Measurements from ENCODE around the gene WDFY2. TPM values are rescaled to one million over a fixed set of nuclear protein-coding genes. Genes with fewer than 3 reads are reported as not detected.

WDFY2 gene
- total RNA-seq, 4 donors from 2014 or later = 12.9 to 23.2 (median 17.1) TPM

GRCh38 chr13:51742611-51743010, 158.3 kb downstream of the WDFY2 start:
- H3K36me3 ChIP-seq = peaks cover 0 to 40% (median 0%) of the 10 kb centered on the region in 3 donors
- H3K27me3 ChIP-seq = no peaks in the 10 kb centered on the region
- WGBS, 2 donors = 89 to 94% methylated on average over 2 of the region's 2 CpGs
- H3K9me3 ChIP-seq = peaks cover 0 to 4% (median 0%) of the 10 kb centered on the region in 4 donors
- no peak overlapping the region for H3K4me3 ChIP-seq
- no peak for TF ChIP-seq CTCF (IDR thresholded peaks at IDR 0.05)
- TF ChIP-seq POLR2A (IDR thresholded peaks at IDR 0.05) = no peak
- TF ChIP-seq EP300 (IDR thresholded peaks at IDR 0.05) = no peak
- H3K27ac ChIP-seq = no peak overlapping the region
- peaks cover 0 to 32% (median 4%) of the 10 kb centered on the region in 4 donors for H3K4me1 ChIP-seq
- no peak for DNase-seq (ENCODE audit: low spot score in 2 of 2)

- Histone ChIP-seq H3K27ac (no peak overlapping the region), H3K9me3 (peaks cover 0 to 15% (median 0%) of the 10 kb centered on the region in 4 donors), H3K27me3 (no peaks in the 10 kb centered on the region), H3K36me3 (peaks cover 0 to 41% (median 0%) of the 10 kb centered on the region in 3 donors), H3K4me1 (peaks cover 0 to 16% (median 2%) of the 10 kb centered on the region in 4 donors), H3K4me3 (no peak overlapping the region)
- TF ChIP-seq POLR2A (IDR thresholded peaks at IDR 0.05) (no peak), EP300 (IDR thresholded peaks at IDR 0.05) (no peak), CTCF (IDR thresholded peaks at IDR 0.05) (no peak)
- WGBS, 2 donors = 92 to 94% methylated on average over 2 of the region's 2 CpGs
- DNase-seq (ENCODE audit: low spot score in 2 of 2) = no peak
Measured at GRCh38 chr13:51745243-51745642, 161.0 kb downstream of the WDFY2 start.

GRCh38 chr13:51746802-51747201, 162.5 kb downstream of the WDFY2 start:
- 95 to 96% methylated on average over 2 of the region's 2 CpGs for WGBS, 2 donors
- no peak for DNase-seq (ENCODE audit: low spot score in 2 of 2)
- TF ChIP-seq POLR2A (IDR thresholded peaks at IDR 0.05) (no peak), EP300 (IDR thresholded peaks at IDR 0.05) (no peak)
- Histone ChIP-seq H3K4me1 (peaks cover 0 to 2% (median 0%) of the 10 kb centered on the region in 4 donors), H3K4me3 (no peak overlapping the region), H3K27me3 (no peaks in the 10 kb centered on the region), H3K27ac (no peak overlapping the region), H3K9me3 (peaks cover 0 to 15% (median 0%) of the 10 kb centered on the region in 4 donors), H3K36me3 (peaks cover 0 to 37% (median 0%) of the 10 kb centered on the region in 3 donors)

GRCh38 chr13:51747438-51748434, 163.5 kb downstream of the WDFY2 start:
- H3K27ac ChIP-seq = no peak overlapping the region
- H3K27me3 ChIP-seq = no peaks in the 10 kb centered on the region
- no peak overlapping the region for H3K4me3 ChIP-seq
- WGBS, 2 donors = 87 to 92% methylated on average over 9 of the region's 9 CpGs
- H3K9me3 ChIP-seq = peaks cover 0 to 15% (median 0%) of the 10 kb centered on the region in 4 donors
- no peak for TF ChIP-seq CTCF (IDR thresholded peaks at IDR 0.05)
- no peak for TF ChIP-seq POLR2A (IDR thresholded peaks at IDR 0.05)
- no peak for TF ChIP-seq EP300 (IDR thresholded peaks at IDR 0.05)
- peaks cover 0 to 42% (median 0%) of the 10 kb centered on the region in 3 donors for H3K36me3 ChIP-seq
- H3K4me1 ChIP-seq = no peaks in the 10 kb centered on the region
- no peak for DNase-seq (ENCODE audit: low spot score in 2 of 2)

- 81 to 84% methylated on average over 2 of the region's 2 CpGs for WGBS, 2 donors
- TF ChIP-seq POLR2A (IDR thresholded peaks at IDR 0.05) (no peak), CTCF (IDR thresholded peaks at IDR 0.05) (no peak), EP300 (IDR thresholded peaks at IDR 0.05) (no peak)
- no peaks in the 10 kb centered on the region for H3K4me1 ChIP-seq
- no peak overlapping the region for H3K4me3 ChIP-seq
- DNase-seq (ENCODE audit: low spot score in 2 of 2) = no peak
- no peaks in the 10 kb centered on the region for H3K9me3 ChIP-seq
- peaks cover 0 to 82% (median 5%) of the 10 kb centered on the region in 3 donors for H3K36me3 ChIP-seq
- H3K27ac ChIP-seq = no peak overlapping the region
- no peaks in the 10 kb centered on the region for H3K27me3 ChIP-seq
Measured at GRCh38 chr13:51756651-51757050, 172.4 kb downstream of the WDFY2 start.

Measured in tibial nerve (tissue), 4 donors.